GM12878 (cell line): ENCODE data around the gene CALB2. TPM values are rescaled to one million over a fixed set of nuclear protein-coding genes. Genes with fewer than 3 reads are reported as not detected.

Experiments
- ATAC-seq: fragments of 200-7000 bp; cut with Tn5 transposase; 3 replicates; pipeline ENCODE4 v1.9.1; 2020; ENCODE audit warnings: mild to moderate bottlenecking, moderate library complexity
- BruUV-seq: library from RNA; stranded (reverse); fragments of 400-500 nt; replicated peaks from 2 replicates; lab custom pipeline; 2021; lab: Mats Ljungman, UMichigan
- CTCF ChIA-PET: fragments of 300-600 bp; sonication (Branson Sonifier 250); formaldehyde crosslinking; extraction: SDS; loops from one replicate; lab custom pipeline; 2021; ENCODE audit warnings: inconsistent platforms; lab: Yijun Ruan, JAX
- POLR2A ChIA-PET: fragments of 350-600 bp; formaldehyde crosslinking; extraction: SDS; loops from one replicate; lab custom pipeline; 2021; ENCODE audit warnings: inconsistent platforms; lab: Charles Lee
- RAD21 ChIA-PET: fragments of 300-600 bp; sonication (Branson Sonifier 250); formaldehyde crosslinking; loops from one replicate; lab custom pipeline; 2023; ENCODE audit warnings: antibody characterized with exemption; ENCODE audit not compliant: unreplicated experiment; lab: Charles Lee
- SMC1A ChIA-PET: fragments of 300-600 bp; sonication (Branson Sonifier 250); formaldehyde crosslinking; loops from one replicate; lab custom pipeline; 2023; ENCODE audit not compliant: unreplicated experiment, uncharacterized antibody; lab: Charles Lee
- DNase-seq: peaks from one replicate; pipeline ENCODE4 v3.0.0-alpha.2; 2011; ENCODE audit warnings: low read depth, low spot score
- FAIRE-seq: peaks from 3 replicates; lab custom pipeline; 2011; peaks lifted over from hg19 to GRCh38; lab: Jason Lieb, UNC
- H2AFZ ChIP-seq: 2 replicates; pipeline ENCODE4 v1.6.0; 2011; ENCODE audit warnings: low read depth, low read length, control low read depth; ENCODE audit not compliant: control insufficient read depth
- H3K27ac ChIP-seq: 2 replicates; pipeline ENCODE4 v1.5.1; 2011; ENCODE audit warnings: control low read depth; ENCODE audit not compliant: control insufficient read depth, insufficient read depth
- H3K27me3 ChIP-seq, 2 experiments: replicated peaks in 1 of 2; 2 replicates each; pipeline versions ENCODE4 v1.6.0 to v1.6.1; 2011; ENCODE audit warnings: low read length in 1 of 2; ENCODE audit not compliant: control insufficient read depth in 2 of 2, insufficient read depth in 2 of 2
- H3K36me3 ChIP-seq, 2 experiments: 2 replicates each; pipeline ENCODE4 v1.5.1; 2011; ENCODE audit warnings: low read length in 1 of 2; ENCODE audit not compliant: control insufficient read depth in 2 of 2, insufficient read depth in 2 of 2
- H3K4me1 ChIP-seq: 2 replicates; pipeline ENCODE4 v1.6.1; 2011; ENCODE audit warnings: mild to moderate bottlenecking, low read length, moderate library complexity, mixed read lengths; ENCODE audit not compliant: control insufficient read depth, insufficient read depth
- H3K4me2 ChIP-seq: 2 replicates; pipeline ENCODE4 v1.6.0; 2011; ENCODE audit warnings: control low read depth; ENCODE audit not compliant: control insufficient read depth, insufficient read depth
- H3K4me3 ChIP-seq: fragments of 200-600 bp; sonication (generic); 2 replicates; pipeline ENCODE4 v1.5.1; 2016
- H3K79me2 ChIP-seq: 2 replicates; pipeline ENCODE4 v1.6.0; 2011; ENCODE audit warnings: low read length; ENCODE audit not compliant: control insufficient read depth, insufficient read depth
- H3K9ac ChIP-seq: 2 replicates; pipeline ENCODE4 v1.8.0; 2011; ENCODE audit warnings: low read length, control low read depth, mixed read lengths; ENCODE audit not compliant: control insufficient read depth, insufficient read depth
- H3K9me3 ChIP-seq: replicated peaks from 3 replicates; pipeline ENCODE4 v1.5.1; 2011; ENCODE audit warnings: mild to moderate bottlenecking, low read length; ENCODE audit not compliant: control insufficient read depth, insufficient read depth
- H4K20me1 ChIP-seq: 2 replicates; pipeline ENCODE4 v1.6.0; 2011; ENCODE audit not compliant: control insufficient read depth, insufficient read depth
- BCL11A ChIP-seq: IDR thresholded peaks from 2 replicates; pipeline ENCODE4 v1.6.1; 2011; ENCODE audit warnings: low read depth, low read length
- CREM ChIP-seq: IDR thresholded peaks from 2 replicates; pipeline ENCODE4 v1.6.1; 2014; ENCODE audit warnings: antibody characterized with exemption, low read depth
- DPF2 ChIP-seq: fragments of 450-650 bp; IDR thresholded peaks from 2 replicates; pipeline ENCODE4 v1.6.1; 2017; ENCODE audit warnings: mild to moderate bottlenecking
- NBN ChIP-seq: fragments of 450-650 bp; IDR thresholded peaks from 2 replicates; pipeline ENCODE4 v1.6.1; 2016
- PML ChIP-seq: IDR thresholded peaks from 2 replicates; pipeline ENCODE4 v1.6.1; 2012; ENCODE audit warnings: low read length, inconsistent platforms
- SMAD5 ChIP-seq: IDR thresholded peaks from 2 replicates; pipeline ENCODE4 v1.6.1; 2016; ENCODE audit warnings: antibody characterized with exemption, low read depth
- STAT3 ChIP-seq: IDR thresholded peaks from 2 replicates; pipeline ENCODE4 v1.6.1; 2011; ENCODE audit warnings: low read depth, low read length, improper control_type of control experiment
- TBL1XR1 ChIP-seq: IDR thresholded peaks from 2 replicates; pipeline ENCODE4 v1.6.1; 2012; ENCODE audit warnings: low read depth, low read length, improper control_type of control experiment
- TCF7 ChIP-seq: IDR thresholded peaks from 2 replicates; pipeline ENCODE4 v1.6.1; 2014; ENCODE audit warnings: antibody characterized with exemption, borderline replicate concordance
- ZNF217 ChIP-seq: fragments of 450-650 bp; IDR thresholded peaks from 2 replicates; pipeline ENCODE4 v1.6.1; 2017; ENCODE audit warnings: antibody characterized with exemption, mild to moderate bottlenecking
- ZSCAN29 ChIP-seq: fragments of 450-650 bp; IDR thresholded peaks from 2 replicates; pipeline ENCODE4 v1.6.1; 2017; ENCODE audit warnings: mild to moderate bottlenecking, moderate library complexity
- in situ Hi-C: fragments of 300-500 bp; cut with MboI; formaldehyde crosslinking; loops from 9 replicates; pipeline ENCODE4 v1.14.3; 2018; ENCODE audit warnings: mixed read lengths
- intact Hi-C: fragments of 100-400 bp; cut with micrococcal nuclease; formaldehyde crosslinking; loops from one replicate; pipeline ENCODE4 v1.14.2; 2022; ENCODE audit not compliant: unreplicated experiment
- polyA plus RNA-seq, 11 experiments: library from polyadenylated mRNA; depleted of rRNA in 4 of 11; unstranded in 6 of 11; stranded (reverse) in 5 of 11; fragments of >200 nt; fragmentation: Nextera tagmentation in 4 of 11; fragmentation: Illumina TruSeq in 1 of 11; extraction: Ambion mirVana in 4 of 11; extraction: Trizol in 1 of 11; gene quantifications; 1 replicate in 1 of 11; 2 replicates in 10 of 11; pipeline versions ENCODE4 v1.2.1 to v1.2.3, GENCODE V29; 2011 to 2016; ENCODE audit warnings: inconsistent platforms in 2 of 11, missing spikeins in 2 of 11, low read depth in 1 of 11
- total RNA-seq, 4 experiments: library from RNA; depleted of rRNA in 3 of 4; stranded (reverse); fragments of >200 nt in 3 of 4; fragmentation: Illumina TruSeq in 1 of 4; extraction: Trizol in 1 of 4; gene quantifications; 2 replicates each; pipeline versions ENCODE4 v1.2.1 to v1.2.3, GENCODE V29; 2013 to 2021
- TF ChIP-seq, protein P1 (sequence below): fragments of 450-650 bp; formaldehyde crosslinking; IDR thresholded peaks from 2 replicates; pipeline ENCODE4 v1.5.0; 2022; ENCODE audit warnings: mild to moderate bottlenecking, missing genetic modification characterization
- TF ChIP-seq, protein P2 (sequence below): IDR thresholded peaks from 2 replicates; pipeline ENCODE4 v1.6.1; 2011; ENCODE audit warnings: borderline replicate concordance, low read depth, mild to moderate bottlenecking, moderate library complexity, mixed read lengths, low read length; ENCODE audit not compliant: insufficient read depth; ENCODE audit errors: extremely low read length
- TF ChIP-seq, protein P3 (sequence below): fragments of 450-650 bp; IDR thresholded peaks from 2 replicates; pipeline ENCODE4 v1.6.1; 2018; ENCODE audit warnings: borderline replicate concordance, mild to moderate bottlenecking; ENCODE audit not compliant: partially characterized antibody
- TF ChIP-seq, protein P4 (sequence below): fragments of 450-650 bp; IDR thresholded peaks from 2 replicates; pipeline ENCODE4 v1.6.1; 2017; ENCODE audit warnings: borderline replicate concordance

CALB2 gene
- total and polyA plus RNA-seq, 10 of the 15 experiments (the other 5 are each of a cell fraction or from before 2014, with no cell fraction given), result not detected

DNA sequence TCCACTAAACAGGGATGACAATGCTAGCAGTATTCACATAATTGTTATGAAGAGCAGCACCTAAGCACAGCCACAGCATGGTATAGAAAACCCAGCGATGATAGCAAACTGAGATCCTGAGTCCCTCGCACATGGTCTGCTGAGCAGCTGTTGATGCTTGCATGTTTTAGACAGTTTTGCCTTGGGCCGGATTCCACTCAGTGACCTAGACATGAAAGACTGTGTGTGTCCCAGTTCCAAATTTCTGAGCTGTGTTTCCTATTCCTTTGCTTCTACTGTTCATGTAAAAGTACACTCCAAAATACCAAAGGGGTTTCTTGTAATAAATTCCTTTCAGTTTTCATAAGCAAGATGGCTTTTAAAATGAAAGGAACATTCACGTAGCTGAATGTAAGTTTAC, 38.5 kb upstream of the CALB2 start (continued):
- TF ChIP-seq, protein P1, sequence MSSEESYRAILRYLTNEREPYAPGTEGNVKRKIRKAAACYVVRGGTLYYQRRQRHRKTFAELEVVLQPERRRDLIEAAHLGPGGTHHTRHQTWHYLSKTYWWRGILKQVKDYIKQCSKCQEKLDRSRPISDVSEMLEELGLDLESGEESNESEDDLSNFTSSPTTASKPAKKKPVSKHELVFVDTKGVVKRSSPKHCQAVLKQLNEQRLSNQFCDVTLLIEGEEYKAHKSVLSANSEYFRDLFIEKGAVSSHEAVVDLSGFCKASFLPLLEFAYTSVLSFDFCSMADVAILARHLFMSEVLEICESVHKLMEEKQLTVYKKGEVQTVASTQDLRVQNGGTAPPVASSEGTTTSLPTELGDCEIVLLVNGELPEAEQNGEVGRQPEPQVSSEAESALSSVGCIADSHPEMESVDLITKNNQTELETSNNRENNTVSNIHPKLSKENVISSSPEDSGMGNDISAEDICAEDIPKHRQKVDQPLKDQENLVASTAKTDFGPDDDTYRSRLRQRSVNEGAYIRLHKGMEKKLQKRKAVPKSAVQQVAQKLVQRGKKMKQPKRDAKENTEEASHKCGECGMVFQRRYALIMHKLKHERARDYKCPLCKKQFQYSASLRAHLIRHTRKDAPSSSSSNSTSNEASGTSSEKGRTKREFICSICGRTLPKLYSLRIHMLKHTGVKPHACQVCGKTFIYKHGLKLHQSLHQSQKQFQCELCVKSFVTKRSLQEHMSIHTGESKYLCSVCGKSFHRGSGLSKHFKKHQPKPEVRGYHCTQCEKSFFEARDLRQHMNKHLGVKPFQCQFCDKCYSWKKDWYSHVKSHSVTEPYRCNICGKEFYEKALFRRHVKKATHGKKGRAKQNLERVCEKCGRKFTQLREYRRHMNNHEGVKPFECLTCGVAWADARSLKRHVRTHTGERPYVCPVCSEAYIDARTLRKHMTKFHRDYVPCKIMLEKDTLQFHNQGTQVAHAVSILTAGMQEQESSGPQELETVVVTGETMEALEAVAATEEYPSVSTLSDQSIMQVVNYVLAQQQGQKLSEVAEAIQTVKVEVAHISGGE (CRISPR knock-in tag), result no peak
- TF ChIP-seq CREM, result no peak
- no peak for TF ChIP-seq ZNF217
- no peak for TF ChIP-seq TCF7
- TF ChIP-seq PML, result no peak
- TF ChIP-seq TBL1XR1, result no peak

DNA sequence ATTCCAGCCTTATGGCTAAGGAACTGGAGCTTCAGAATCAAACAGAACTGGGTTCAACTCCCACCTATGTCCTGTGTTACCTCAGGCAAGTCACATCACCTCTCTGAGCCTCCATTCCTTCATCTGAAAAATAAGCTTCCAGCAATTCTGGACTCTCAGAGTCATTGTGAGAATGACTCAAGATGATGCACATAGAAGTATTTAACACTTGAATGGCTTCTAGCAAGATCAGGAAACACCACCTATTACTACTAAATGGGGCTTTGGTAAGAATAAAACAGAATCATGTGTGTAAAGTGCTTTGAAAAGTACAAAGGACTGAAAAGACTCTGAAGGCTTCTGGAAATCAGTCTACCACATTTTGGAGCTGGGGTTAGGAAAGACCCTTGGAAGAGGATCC, 30.8 kb upstream of the CALB2 start:
- no peak overlapping the region for H3K27ac ChIP-seq
- no peak overlapping the region for H3K4me3 ChIP-seq
- no peak for FAIRE-seq
- H3K27me3 ChIP-seq, result no peaks in the 10 kb centered on the region
- H4K20me1 ChIP-seq, result no peaks in the 10 kb centered on the region
- BruUV-seq, result no TSS peak
- H3K79me2 ChIP-seq, result no peaks in the 10 kb centered on the region
- no peak overlapping the region for H2AFZ ChIP-seq
- no peak overlapping the region for H3K4me2 ChIP-seq
- no peaks in the 10 kb centered on the region for H3K4me1 ChIP-seq
- RAD21 ChIA-PET, result no interaction called here
- in situ Hi-C loops (no loop called here), intact Hi-C loops (no loop called here)
- CTCF ChIA-PET, result interaction anchor here (1.2 to 2.9 kb wide), 2 partner anchors 16 to 30 kb away, joined by 3 to 13 read pairs; no protein-coding TSS in a partner anchor
- no peaks in the 10 kb centered on the region for H3K9me3 ChIP-seq
- DNase-seq, result no peak
- no peak for ATAC-seq
- POLR2A ChIA-PET, result no interaction called here
- no peak overlapping the region for H3K9ac ChIP-seq
- SMC1A ChIA-PET, result no interaction called here
- H3K36me3 ChIP-seq, result no peaks in the 10 kb centered on the region
- no peak for TF ChIP-seq BCL11A
- no peak for TF ChIP-seq NBN
- TF ChIP-seq STAT3, result no peak
- TF ChIP-seq, protein P2, sequence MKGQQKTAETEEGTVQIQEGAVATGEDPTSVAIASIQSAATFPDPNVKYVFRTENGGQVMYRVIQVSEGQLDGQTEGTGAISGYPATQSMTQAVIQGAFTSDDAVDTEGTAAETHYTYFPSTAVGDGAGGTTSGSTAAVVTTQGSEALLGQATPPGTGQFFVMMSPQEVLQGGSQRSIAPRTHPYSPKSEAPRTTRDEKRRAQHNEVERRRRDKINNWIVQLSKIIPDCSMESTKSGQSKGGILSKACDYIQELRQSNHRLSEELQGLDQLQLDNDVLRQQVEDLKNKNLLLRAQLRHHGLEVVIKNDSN, result no peak
- TF ChIP-seq, protein P3, sequence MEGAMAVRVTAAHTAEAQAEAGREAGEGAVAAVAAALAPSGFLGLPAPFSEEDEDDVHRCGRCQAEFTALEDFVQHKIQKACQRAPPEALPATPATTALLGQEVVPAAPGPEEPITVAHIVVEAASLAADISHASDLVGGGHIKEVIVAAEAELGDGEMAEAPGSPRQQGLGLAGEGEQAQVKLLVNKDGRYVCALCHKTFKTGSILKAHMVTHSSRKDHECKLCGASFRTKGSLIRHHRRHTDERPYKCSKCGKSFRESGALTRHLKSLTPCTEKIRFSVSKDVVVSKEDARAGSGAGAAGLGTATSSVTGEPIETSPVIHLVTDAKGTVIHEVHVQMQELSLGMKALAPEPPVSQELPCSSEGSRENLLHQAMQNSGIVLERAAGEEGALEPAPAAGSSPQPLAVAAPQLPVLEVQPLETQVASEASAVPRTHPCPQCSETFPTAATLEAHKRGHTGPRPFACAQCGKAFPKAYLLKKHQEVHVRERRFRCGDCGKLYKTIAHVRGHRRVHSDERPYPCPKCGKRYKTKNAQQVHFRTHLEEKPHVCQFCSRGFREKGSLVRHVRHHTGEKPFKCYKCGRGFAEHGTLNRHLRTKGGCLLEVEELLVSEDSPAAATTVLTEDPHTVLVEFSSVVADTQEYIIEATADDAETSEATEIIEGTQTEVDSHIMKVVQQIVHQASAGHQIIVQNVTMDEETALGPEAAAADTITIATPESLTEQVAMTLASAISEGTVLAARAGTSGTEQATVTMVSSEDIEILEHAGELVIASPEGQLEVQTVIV, result no peak
- TF ChIP-seq ZSCAN29, result no peak
- TF ChIP-seq SMAD5, result no peak
- TF ChIP-seq, protein P4, sequence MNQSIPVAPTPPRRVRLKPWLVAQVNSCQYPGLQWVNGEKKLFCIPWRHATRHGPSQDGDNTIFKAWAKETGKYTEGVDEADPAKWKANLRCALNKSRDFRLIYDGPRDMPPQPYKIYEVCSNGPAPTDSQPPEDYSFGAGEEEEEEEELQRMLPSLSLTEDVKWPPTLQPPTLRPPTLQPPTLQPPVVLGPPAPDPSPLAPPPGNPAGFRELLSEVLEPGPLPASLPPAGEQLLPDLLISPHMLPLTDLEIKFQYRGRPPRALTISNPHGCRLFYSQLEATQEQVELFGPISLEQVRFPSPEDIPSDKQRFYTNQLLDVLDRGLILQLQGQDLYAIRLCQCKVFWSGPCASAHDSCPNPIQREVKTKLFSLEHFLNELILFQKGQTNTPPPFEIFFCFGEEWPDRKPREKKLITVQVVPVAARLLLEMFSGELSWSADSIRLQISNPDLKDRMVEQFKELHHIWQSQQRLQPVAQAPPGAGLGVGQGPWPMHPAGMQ, result no peak
- TF ChIP-seq DPF2, result no peak
